IMR-90 (cell line): ENCODE data around the gene MRTFA. TPM values are rescaled to one million over a fixed set of nuclear protein-coding genes. Genes with fewer than 3 reads are reported as not detected.

Source experiments
- ATAC-seq: fragments of 200-7000 bp; cut with Tn5 transposase; 2 replicates; pipeline ENCODE4 v1.9.1; 2020; ENCODE audit warnings: low read depth, mild to moderate bottlenecking, moderate library complexity
- BruUV-seq: library from RNA; stranded (reverse); fragments of 400-500 nt; replicated peaks from 2 replicates; lab custom pipeline; 2021; lab: Mats Ljungman, UMichigan
- CTCF ChIA-PET: fragments of 300-600 bp; formaldehyde crosslinking; extraction: SDS; loops from one replicate; lab custom pipeline; 2021; ENCODE audit warnings: antibody characterized with exemption; lab: Yijun Ruan, JAX
- POLR2A ChIA-PET: fragments of 300-600 bp; sonication (Branson Sonifier 250); formaldehyde crosslinking; loops from one replicate; lab custom pipeline; 2022; ENCODE audit warnings: antibody characterized with exemption; ENCODE audit not compliant: unreplicated experiment; lab: Charles Lee
- DNase-seq: peaks from one replicate; pipeline ENCODE4 v3.0.0; 2013
- H2AFZ ChIP-seq: replicated peaks from 2 replicates; pipeline ENCODE3; 2013; ENCODE audit warnings: low read length, mild to moderate bottlenecking; ENCODE audit not compliant: poor library complexity
- H2AK5ac ChIP-seq: 2 replicates; pipeline ENCODE4 v1.6.1; 2013; ENCODE audit warnings: low read depth, low read length, inconsistent platforms
- H2AK9ac ChIP-seq: replicated peaks from 2 replicates; pipeline ENCODE3; 2013; ENCODE audit warnings: mild to moderate bottlenecking, low read depth, low read length, moderate library complexity; ENCODE audit not compliant: poor library complexity
- H2BK120ac ChIP-seq: 2 replicates; pipeline ENCODE4 v1.6.1; 2013; ENCODE audit warnings: low read depth, low read length, inconsistent platforms
- H2BK15ac ChIP-seq: 3 replicates; pipeline ENCODE4 v1.6.1; 2013; ENCODE audit warnings: low read depth, low read length, inconsistent platforms
- H2BK20ac ChIP-seq: 2 replicates; pipeline ENCODE4 v1.6.1; 2013; ENCODE audit warnings: low read depth, mild to moderate bottlenecking, inconsistent platforms, low read length, moderate library complexity
- H2BK5ac ChIP-seq: 2 replicates; pipeline ENCODE4 v1.6.1; 2013; ENCODE audit warnings: mild to moderate bottlenecking, low read depth, low read length, inconsistent platforms; ENCODE audit not compliant: poor library complexity, severe bottlenecking
- H3K14ac ChIP-seq: replicated peaks from 2 replicates; pipeline ENCODE4 v1.6.1; 2013; ENCODE audit warnings: low read depth, low read length, inconsistent platforms
- H3K18ac ChIP-seq: 2 replicates; pipeline ENCODE4 v1.6.1; 2013; ENCODE audit warnings: low read depth, low read length, control low read depth
- H3K23ac ChIP-seq: 2 replicates; pipeline ENCODE4 v1.6.1; 2013; ENCODE audit warnings: low read depth, low read length, inconsistent platforms
- H3K27ac ChIP-seq: 2 replicates; pipeline ENCODE4 v1.5.1; 2013; ENCODE audit warnings: mild to moderate bottlenecking, control low read depth, low read length; ENCODE audit not compliant: insufficient read depth
- H3K27me3 ChIP-seq: 2 replicates; pipeline ENCODE4 v1.6.1; 2013; ENCODE audit warnings: low read length; ENCODE audit not compliant: control insufficient read depth, insufficient read depth
- H3K36me3 ChIP-seq: 2 replicates; pipeline ENCODE4 v1.6.1; 2013; ENCODE audit warnings: low read length, mixed read lengths; ENCODE audit not compliant: control insufficient read depth, insufficient read depth
- H3K4ac ChIP-seq: 2 replicates; pipeline ENCODE4 v1.6.1; 2013; ENCODE audit warnings: low read depth, low read length, inconsistent platforms
- H3K4me1 ChIP-seq: 2 replicates; pipeline ENCODE4 v1.6.1; 2013; ENCODE audit warnings: low read length, mixed read lengths; ENCODE audit not compliant: control insufficient read depth, insufficient read depth
- H3K4me2 ChIP-seq: 2 replicates; pipeline ENCODE4 v1.6.1; 2013; ENCODE audit warnings: low read depth, mild to moderate bottlenecking, control low read depth, low read length, moderate library complexity
- H3K4me3 ChIP-seq: 2 replicates; pipeline ENCODE4 v1.5.1; 2013; ENCODE audit warnings: low read depth, mild to moderate bottlenecking, control low read depth, low read length, moderate library complexity; ENCODE audit not compliant: insufficient read depth
- H3K56ac ChIP-seq: 2 replicates; pipeline ENCODE4 v1.6.1; 2013; ENCODE audit warnings: low read length, inconsistent platforms; ENCODE audit not compliant: insufficient read depth; ENCODE audit errors: extremely low read depth
- H3K79me1 ChIP-seq, 2 experiments: 2 replicates each; pipeline ENCODE4 v1.6.1; 2013; ENCODE audit warnings: low read length in 2 of 2, inconsistent platforms in 1 of 2, low read depth in 1 of 2
- H3K9ac ChIP-seq: 2 replicates; pipeline ENCODE4 v1.6.1; 2013; ENCODE audit warnings: low read depth, low read length, control low read depth
- H3K9me1 ChIP-seq: 2 replicates; pipeline ENCODE4 v1.6.1; 2013; ENCODE audit warnings: low read length, inconsistent platforms; ENCODE audit not compliant: insufficient read depth
- H3K9me3 ChIP-seq: 2 replicates; pipeline ENCODE4 v1.6.1; 2013; ENCODE audit warnings: low read length; ENCODE audit not compliant: control insufficient read depth, insufficient read depth
- H4K20me1 ChIP-seq: 2 replicates; pipeline ENCODE4 v1.6.1; 2013; ENCODE audit warnings: low read length, inconsistent platforms; ENCODE audit not compliant: insufficient read depth
- H4K5ac ChIP-seq: 2 replicates; pipeline ENCODE4 v1.6.1; 2013; ENCODE audit warnings: mild to moderate bottlenecking, low read depth, low read length, control low read depth
- H4K8ac ChIP-seq, 2 experiments: 2 replicates each; pipeline ENCODE4 v1.6.1; 2013; ENCODE audit warnings: low read depth in 2 of 2, low read length in 2 of 2, control low read depth in 1 of 2, inconsistent platforms in 1 of 2
- H4K91ac ChIP-seq: 2 replicates; pipeline ENCODE4 v1.6.1; 2013; ENCODE audit warnings: low read depth, low read length, inconsistent platforms; ENCODE audit not compliant: insufficient read depth
- MXI1 ChIP-seq: IDR thresholded peaks from 2 replicates; pipeline ENCODE4 v1.6.1; 2012; ENCODE audit warnings: low read depth, mild to moderate bottlenecking, low read length, moderate library complexity, borderline replicate concordance
- NFE2L2 ChIP-seq: fragments of 150-350 bp; IDR thresholded peaks from 2 replicates; pipeline ENCODE4 v1.6.1; 2016; ENCODE audit warnings: low read depth, mild to moderate bottlenecking, low read length
- POLR2A ChIP-seq: IDR thresholded peaks from 2 replicates; pipeline ENCODE4 v1.6.1; 2012; ENCODE audit warnings: mild to moderate bottlenecking, low read depth, low read length
- USF2 ChIP-seq: fragments of 150-350 bp; IDR thresholded peaks from 2 replicates; pipeline ENCODE4 v1.6.1; 2017; ENCODE audit warnings: mild to moderate bottlenecking, antibody characterized with exemption, low read length, low read depth
- WGBS, 2 experiments: methylation state at CpG; one replicate each; pipeline versions ENCODE4 v1.1.5 to v1.1.7; 2013; ENCODE audit warnings: missing lambda C conversion rate in 2 of 2; ENCODE audit not compliant: insufficient read length in 1 of 2; ENCODE audit errors: extremely low coverage in 2 of 2; 5-methylcytosine and 5-hydroxymethylcytosine counted together
- dilution Hi-C: fragments of 300-500 bp; cut with HindIII; formaldehyde crosslinking; loops from one replicate; pipeline ENCODE4 v1.14.3; 2018; ENCODE audit warnings: low sequenced_read_pairs; ENCODE audit not compliant: unreplicated experiment
- in situ Hi-C: fragments of 300-500 bp; cut with MboI; formaldehyde crosslinking; loops from 3 replicates; pipeline ENCODE4 v1.14.3; 2019; ENCODE audit warnings: low sequenced_read_pairs, inconsistent platforms, mixed read lengths
- intact Hi-C: fragments of 100-400 bp; cut with micrococcal nuclease; formaldehyde crosslinking; loops from 2 replicates; pipeline ENCODE4 v1.10.0; 2022
- polyA plus RNA-seq, 3 experiments: library from polyadenylated mRNA; depleted of rRNA; stranded (reverse); fragments of >200 nt; gene quantifications; 2 replicates each; pipeline ENCODE4 v1.2.3, GENCODE V29; 2012; ENCODE audit warnings: low replicate concordance in 1 of 3
- total RNA-seq: library from RNA; depleted of rRNA; stranded (reverse); fragments of >200 nt; gene quantifications from 2 replicates; pipeline ENCODE4 v1.2.3, GENCODE V29; 2012

MRTFA gene
- total and polyA plus RNA-seq, 2 of the 4 experiments (the other 2 are of a cell fraction), result 12.5 to 17.2 TPM

GRCh38 chr22:40399621-40400020 lies 236.9 kb downstream of the MRTFA start:
- peaks cover 7% of the 10 kb centered on the region for H3K4me1 ChIP-seq
- ChIA-PET POLR2A (no interaction called here), CTCF (interaction anchor here (0.5 kb wide), 1 partner anchor 120 kb away, joined by 3 read pairs; no protein-coding TSS in a partner anchor)
- no peak overlapping the region for H4K91ac ChIP-seq
- no peak for TF ChIP-seq POLR2A
- TF ChIP-seq NFE2L2, result no peak
- TF ChIP-seq MXI1, result no peak
- TF ChIP-seq USF2, result no peak
- peaks cover 37 to 63% of the 10 kb centered on the region in 2 experiments for H3K79me1 ChIP-seq
- BruUV-seq, result no TSS peak
- H2BK20ac ChIP-seq, result no peak overlapping the region
- dilution Hi-C loops, result no loop called here
- H3K23ac ChIP-seq, result no peak overlapping the region
- H2BK15ac ChIP-seq, result no peak overlapping the region
- in situ Hi-C loops, result no loop called here
- 100% methylated on average over 1 of the region's 2 CpGs; no CpG with 5 or more reads in 1 of the 2 experiments for WGBS, 2 experiments
- peaks cover 16% of the 10 kb centered on the region for H3K9me1 ChIP-seq
- H2BK5ac ChIP-seq, result no peak overlapping the region
- peaks cover 21% of the 10 kb centered on the region for H4K20me1 ChIP-seq
- intact Hi-C loops, result no loop called here
- H4K5ac ChIP-seq, result no peak overlapping the region
- H2AFZ ChIP-seq, result no peak overlapping the region
- ATAC-seq (peak; percentile 10; the same call in 1 of the 2 replicates), DNase-seq (no peak)
- peaks cover 30% of the 10 kb centered on the region for H3K36me3 ChIP-seq
- no peak overlapping the region for H3K9ac ChIP-seq
- H3K4me2 ChIP-seq, result no peak overlapping the region
- no peak overlapping the region for H3K14ac ChIP-seq
- no peak overlapping the region for H4K8ac ChIP-seq
- no peak overlapping the region for H2BK120ac ChIP-seq
- no peak overlapping the region for H3K4me3 ChIP-seq
- no peak overlapping the region for H3K18ac ChIP-seq
- no peak overlapping the region for H3K4ac ChIP-seq
- H2AK5ac ChIP-seq, result no peak overlapping the region
- H2AK9ac ChIP-seq, result no peak overlapping the region
- H3K56ac ChIP-seq, result no peak overlapping the region
- H3K27ac ChIP-seq, result no peak overlapping the region
- no peaks in the 10 kb centered on the region for H3K9me3 ChIP-seq
- H3K27me3 ChIP-seq, result no peaks in the 10 kb centered on the region
